Lower leg skin (tissue), 4 donors: ENCODE results near the gene CLEC2D. TPM values are rescaled to one million over a fixed set of nuclear protein-coding genes. Genes with fewer than 3 reads are reported as not detected.

Source experiments
- DNase-seq, 2 donors: peaks; one replicate each; pipeline ENCODE4 v3.0.0-alpha.2; 2019; ENCODE audit warnings: low spot score in 2 of 2
- H3K4me3 ChIP-seq: fragments of 200-600 bp; sonication (generic); 2 replicates; pipeline ENCODE4 v1.5.1; 2017; ENCODE audit warnings: mild to moderate bottlenecking, low read depth; ENCODE audit not compliant: poor library complexity, severe bottlenecking
- POLR2A ChIP-seq, 2 donors: fragments of 450-650 bp; IDR thresholded peaks; one replicate each; pipeline ENCODE4 v1.6.1; 2016 to 2017; ENCODE audit warnings: antibody characterized with exemption in 2 of 2, mild to moderate bottlenecking in 1 of 2, moderate library complexity in 1 of 2
- WGBS, 2 donors: methylation state at CpG; one replicate each; pipeline ENCODE4 v1.1.5; 2018; 5-methylcytosine and 5-hydroxymethylcytosine counted together
- intact Hi-C: fragments of 100-400 bp; cut with DNase I; formaldehyde crosslinking; loops from one replicate; pipeline ENCODE4 v1.15.0; 2023; ENCODE audit warnings: low total_unique reads
- total RNA-seq, 4 donors: library from RNA; depleted of rRNA; stranded (reverse); fragments of >200 nt; gene quantifications; one replicate each; pipeline ENCODE4 v1.1.0, GENCODE V29; 2016
- TF ChIP-seq, protein P1 (sequence below), 3 donors: fragments of 450-650 bp; IDR thresholded peaks; one replicate each; pipeline ENCODE4 v1.5.1; 2016; ENCODE audit warnings: antibody characterized with exemption in 3 of 3, mild to moderate bottlenecking in 3 of 3, moderate library complexity in 2 of 3

The CLEC2D gene
- total RNA-seq, 4 donors from 2014 or later, result 1.6 to 7.8 (median 2.5) TPM

DNA sequence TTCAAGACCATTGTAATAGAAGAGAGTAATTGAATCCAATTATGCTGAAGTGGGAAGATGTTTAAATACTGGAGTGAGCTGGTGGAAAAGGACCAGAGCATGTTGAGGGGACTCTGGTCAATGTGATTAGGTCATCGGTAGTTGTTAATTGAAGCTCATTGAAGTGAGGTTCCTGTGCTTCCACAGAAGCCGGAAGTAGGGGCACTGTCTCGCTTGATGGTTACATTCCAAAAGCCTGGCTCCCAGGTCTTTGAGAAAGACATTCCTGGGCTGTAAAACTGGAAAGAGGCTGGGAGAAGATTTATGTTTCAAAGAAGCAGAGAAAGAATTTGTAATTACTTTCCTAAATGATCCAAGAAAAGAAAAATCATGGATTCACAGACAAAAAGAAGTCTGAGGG, 75.7 kb downstream of the CLEC2D start:
- intact Hi-C loops, result no loop called here
- 58 to 60% methylated on average over 3 of the region's 3 CpGs for WGBS, 2 donors
- no peak overlapping the region for H3K4me3 ChIP-seq
- no peak for DNase-seq
- TF ChIP-seq POLR2A (IDR thresholded peaks at IDR 0.05), result no peak
- TF ChIP-seq, protein P1, sequence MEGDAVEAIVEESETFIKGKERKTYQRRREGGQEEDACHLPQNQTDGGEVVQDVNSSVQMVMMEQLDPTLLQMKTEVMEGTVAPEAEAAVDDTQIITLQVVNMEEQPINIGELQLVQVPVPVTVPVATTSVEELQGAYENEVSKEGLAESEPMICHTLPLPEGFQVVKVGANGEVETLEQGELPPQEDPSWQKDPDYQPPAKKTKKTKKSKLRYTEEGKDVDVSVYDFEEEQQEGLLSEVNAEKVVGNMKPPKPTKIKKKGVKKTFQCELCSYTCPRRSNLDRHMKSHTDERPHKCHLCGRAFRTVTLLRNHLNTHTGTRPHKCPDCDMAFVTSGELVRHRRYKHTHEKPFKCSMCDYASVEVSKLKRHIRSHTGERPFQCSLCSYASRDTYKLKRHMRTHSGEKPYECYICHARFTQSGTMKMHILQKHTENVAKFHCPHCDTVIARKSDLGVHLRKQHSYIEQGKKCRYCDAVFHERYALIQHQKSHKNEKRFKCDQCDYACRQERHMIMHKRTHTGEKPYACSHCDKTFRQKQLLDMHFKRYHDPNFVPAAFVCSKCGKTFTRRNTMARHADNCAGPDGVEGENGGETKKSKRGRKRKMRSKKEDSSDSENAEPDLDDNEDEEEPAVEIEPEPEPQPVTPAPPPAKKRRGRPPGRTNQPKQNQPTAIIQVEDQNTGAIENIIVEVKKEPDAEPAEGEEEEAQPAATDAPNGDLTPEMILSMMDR (IDR thresholded peaks at IDR 0.05), result no peak

Other genes starting within 250 kb of the CLEC2D start
- under 1 TPM in 3 of 4 donors, not detected in 1; 0.22 to 0.63 (median 0.42) TPM for gene KLRB1, start 61.8 kb upstream of the CLEC2D start, total RNA-seq
- not detected for gene CLECL1, start 63.4 kb downstream of the CLEC2D start, total RNA-seq
- 1 to 10 TPM in 3 of 4 donors, under 1 TPM in 1; 0.61 to 4.0 (median 1.9) TPM for gene CD69, start 91.2 kb downstream of the CLEC2D start, total RNA-seq
- gene KLRF1, start 157.8 kb downstream of the CLEC2D start, total RNA-seq, result under 1 TPM in 1 of 4 donors, not detected in 3; 0.27 TPM
- gene CLEC2B, start 199.6 kb downstream of the CLEC2D start, total RNA-seq, result 10 to 100 TPM; 52.3 to 90.6 (median 81.9) TPM
- not detected for gene KLRF2, start 211.8 kb downstream of the CLEC2D start, total RNA-seq